ENCODE results near the gene FBXO30.

Gene FBXO30

GRCh38 chr6:145818796-145819195, 4.2 kb upstream of the FBXO30 start:
- DNase-seq (ENCODE audit: extremely low read depth in 1 of 2, low read depth in 1 of 2), result no peak

GRCh38 chr6:145816392-145816791, 1.8 kb upstream of the FBXO30 start:
- DNase-seq (ENCODE audit: extremely low read depth in 1 of 2, low read depth in 1 of 2), result no peak

- no peak for DNase-seq (ENCODE audit: extremely low read depth in 1 of 2, low read depth in 1 of 2)
Observed at GRCh38 chr6:145815309-145816274, 997 bp upstream of the FBXO30 start.

- no peak for DNase-seq (ENCODE audit: extremely low read depth in 1 of 2, low read depth in 1 of 2)
Observed at GRCh38 chr6:145814035-145814500, 527 bp downstream of the FBXO30 start.

- no peak for DNase-seq (ENCODE audit: extremely low read depth in 1 of 2, low read depth in 1 of 2)
Observed at GRCh38 chr6:145813285-145814034, 1.1 kb downstream of the FBXO30 start.

GRCh38 chr6:145811741-145812140, 2.9 kb downstream of the FBXO30 start:
- no peak for DNase-seq (ENCODE audit: extremely low read depth in 1 of 2, low read depth in 1 of 2)

- DNase-seq (ENCODE audit: extremely low read depth in 1 of 2, low read depth in 1 of 2), result no peak
Observed at GRCh38 chr6:145809785-145810184, 4.8 kb downstream of the FBXO30 start.

GRCh38 chr6:145809211-145809610, 5.4 kb downstream of the FBXO30 start:
- DNase-seq (ENCODE audit: extremely low read depth in 1 of 2, low read depth in 1 of 2), result no peak

- no peak for DNase-seq (ENCODE audit: extremely low read depth in 1 of 2, low read depth in 1 of 2)
Observed at GRCh38 chr6:145808239-145808638, 6.4 kb downstream of the FBXO30 start.

GRCh38 chr6:145802141-145802540, 12.5 kb downstream of the FBXO30 start:
- DNase-seq (ENCODE audit: extremely low read depth in 1 of 2, low read depth in 1 of 2), result no peak

GRCh38 chr6:145801021-145801420, 13.6 kb downstream of the FBXO30 start:
- DNase-seq (ENCODE audit: extremely low read depth in 1 of 2, low read depth in 1 of 2), result no peak

- no peak for DNase-seq (ENCODE audit: extremely low read depth in 1 of 2, low read depth in 1 of 2)
Observed at GRCh38 chr6:145798530-145798929, 16.1 kb downstream of the FBXO30 start.

GRCh38 chr6:145789443-145789842, 25.2 kb downstream of the FBXO30 start:
- no peak for DNase-seq (ENCODE audit: extremely low read depth in 1 of 2, low read depth in 1 of 2)

GRCh38 chr6:145787688-145788087, 26.9 kb downstream of the FBXO30 start:
- no peak for DNase-seq (ENCODE audit: extremely low read depth in 1 of 2, low read depth in 1 of 2)

- no peak for DNase-seq (ENCODE audit: extremely low read depth in 1 of 2, low read depth in 1 of 2)
Observed at GRCh38 chr6:145784683-145785082, 29.9 kb downstream of the FBXO30 start.

GRCh38 chr6:145783796-145784195, 30.8 kb downstream of the FBXO30 start:
- DNase-seq (ENCODE audit: extremely low read depth in 1 of 2, low read depth in 1 of 2), result no peak

- DNase-seq (ENCODE audit: extremely low read depth in 1 of 2, low read depth in 1 of 2), result no peak
Observed at GRCh38 chr6:145772846-145773245, 41.7 kb downstream of the FBXO30 start.

- no peak for DNase-seq (ENCODE audit: extremely low read depth in 1 of 2, low read depth in 1 of 2)
Observed at GRCh38 chr6:145765449-145765848, 49.1 kb downstream of the FBXO30 start.

GRCh38 chr6:145763742-145764141, 50.9 kb downstream of the FBXO30 start:
- DNase-seq (ENCODE audit: extremely low read depth in 1 of 2, low read depth in 1 of 2), result no peak

GRCh38 chr6:145761584-145761983, 53.0 kb downstream of the FBXO30 start:
- no peak for DNase-seq (ENCODE audit: extremely low read depth in 1 of 2, low read depth in 1 of 2)

GRCh38 chr6:145758113-145758512, 56.5 kb downstream of the FBXO30 start:
- DNase-seq (ENCODE audit: extremely low read depth in 1 of 2, low read depth in 1 of 2), result no peak

- no peak for DNase-seq (ENCODE audit: extremely low read depth in 1 of 2, low read depth in 1 of 2)
Observed at GRCh38 chr6:145756170-145756662, 58.4 kb downstream of the FBXO30 start.
